ENCODE results near the gene KLHL5.

The KLHL5 gene

DNA sequence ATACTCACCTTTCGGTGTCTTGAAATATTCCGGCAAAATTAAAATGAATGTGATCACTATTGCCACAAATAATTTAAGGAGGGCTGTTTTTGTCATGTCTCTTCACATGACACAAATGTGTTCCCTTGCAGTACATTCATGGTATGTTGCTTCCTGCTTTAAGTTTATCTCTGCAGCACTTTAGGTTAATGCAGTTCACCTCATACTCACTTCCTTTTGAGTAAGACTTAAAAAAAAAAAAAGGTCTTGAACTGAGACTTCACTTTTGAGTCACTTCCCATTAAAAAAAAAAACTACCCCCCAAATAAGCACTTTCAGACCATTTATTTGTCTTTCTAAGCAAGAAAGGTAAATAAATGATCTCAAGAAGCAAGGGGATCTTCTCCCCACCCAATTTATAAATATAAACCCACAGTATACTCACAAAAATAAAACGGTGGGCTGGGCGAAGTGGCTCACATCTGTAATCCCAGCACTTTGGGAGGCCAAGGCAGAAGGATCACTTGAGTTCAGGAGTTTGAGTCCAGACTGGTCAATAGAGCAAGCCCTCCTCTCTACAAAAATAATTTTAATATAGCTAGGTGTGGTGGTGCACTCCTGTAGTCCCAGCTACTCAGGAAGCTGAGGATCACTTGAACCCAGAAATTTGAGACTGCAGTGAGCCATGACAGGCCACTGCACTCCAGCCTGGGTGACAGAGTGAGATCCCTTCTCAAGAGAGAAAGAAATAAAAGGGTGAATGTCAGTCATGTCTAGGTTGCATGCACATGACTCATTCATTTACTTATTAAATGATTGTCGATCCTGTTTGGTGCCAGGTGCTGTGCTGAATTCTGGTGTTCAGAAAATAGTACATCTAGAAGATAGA is 29.6 kb upstream of the KLHL5 start, which contains the start of gene TMEM156:
TSS of gene TMEM156 (minus strand) at position 192 of the 868 bp plus-strand sequence. CDS start at position 96, 96 bp downstream.
- TF ChIP-seq, protein P1, sequence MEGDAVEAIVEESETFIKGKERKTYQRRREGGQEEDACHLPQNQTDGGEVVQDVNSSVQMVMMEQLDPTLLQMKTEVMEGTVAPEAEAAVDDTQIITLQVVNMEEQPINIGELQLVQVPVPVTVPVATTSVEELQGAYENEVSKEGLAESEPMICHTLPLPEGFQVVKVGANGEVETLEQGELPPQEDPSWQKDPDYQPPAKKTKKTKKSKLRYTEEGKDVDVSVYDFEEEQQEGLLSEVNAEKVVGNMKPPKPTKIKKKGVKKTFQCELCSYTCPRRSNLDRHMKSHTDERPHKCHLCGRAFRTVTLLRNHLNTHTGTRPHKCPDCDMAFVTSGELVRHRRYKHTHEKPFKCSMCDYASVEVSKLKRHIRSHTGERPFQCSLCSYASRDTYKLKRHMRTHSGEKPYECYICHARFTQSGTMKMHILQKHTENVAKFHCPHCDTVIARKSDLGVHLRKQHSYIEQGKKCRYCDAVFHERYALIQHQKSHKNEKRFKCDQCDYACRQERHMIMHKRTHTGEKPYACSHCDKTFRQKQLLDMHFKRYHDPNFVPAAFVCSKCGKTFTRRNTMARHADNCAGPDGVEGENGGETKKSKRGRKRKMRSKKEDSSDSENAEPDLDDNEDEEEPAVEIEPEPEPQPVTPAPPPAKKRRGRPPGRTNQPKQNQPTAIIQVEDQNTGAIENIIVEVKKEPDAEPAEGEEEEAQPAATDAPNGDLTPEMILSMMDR (IDR thresholded peaks at IDR 0.05; ENCODE audit: insufficient read depth, low read length, poor library complexity, severe bottlenecking), result no peak
- TF ChIP-seq EZH2phosphoT487 (conservative IDR thresholded peaks at IDR 0.05; ENCODE audit: low read length), result no peak
- Histone ChIP-seq H3F3A (ENCODE audit: insufficient read depth) (peaks cover 75% of the 10 kb centered on the region), H3K9me3 (ENCODE audit: insufficient read depth, low read length) (no peaks in the 10 kb centered on the region), H3K27ac (ENCODE audit: low read depth, low read length) (peak within 1 kb of the TSS; percentile 93), H3K36me3 (ENCODE audit: low read length) (no peaks in the 10 kb centered on the region), H3K27me3 (ENCODE audit: low read length) (no peaks in the 10 kb centered on the region), H3K9me2 (replicated peaks; ENCODE audit: insufficient read depth, low read length) (no peaks in the 10 kb centered on the region), H3K9ac (ENCODE audit: low read length) (peak within 1 kb of the TSS; percentile 66), H3K4me2 (ENCODE audit: low read depth, low read length, poor library complexity, severe bottlenecking) (peak within 1 kb of the TSS; percentile 99), H2AFZ (ENCODE audit: low read depth, low read length, severe bottlenecking) (peak within 1 kb of the TSS; percentile 84), H3K4me3 (ENCODE audit: insufficient read depth, low read length, poor library complexity, severe bottlenecking) (peak within 1 kb of the TSS; percentile 73), H3K79me2 (ENCODE audit: insufficient read depth, low read length) (peaks cover 39% of the 10 kb centered on the region), H4K20me1 (ENCODE audit: low read depth, low read length) (no peaks in the 10 kb centered on the region)

DNA sequence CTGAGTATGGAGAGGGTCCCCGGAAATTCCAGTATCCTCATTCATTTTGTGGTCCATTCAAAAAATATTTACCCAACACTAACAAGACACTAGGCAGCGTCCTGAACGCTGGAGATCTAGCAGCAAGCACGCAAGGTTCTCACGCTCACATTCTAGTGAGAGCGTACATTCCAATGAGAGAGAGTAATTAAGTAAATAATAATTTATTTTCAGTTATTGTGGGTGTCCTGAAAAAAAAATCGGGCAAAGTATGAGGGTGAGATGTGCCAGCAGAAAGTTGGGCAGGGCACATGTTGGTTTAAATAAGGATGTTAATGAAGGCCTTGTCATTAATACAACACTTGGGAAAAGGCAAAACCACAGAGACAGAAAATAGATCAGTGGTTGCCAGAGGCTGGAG is 25.9 kb upstream of the KLHL5 start:
- 0 out of 2 replicates have a peak overlapping the region, but pooled peaks have one; percentile 34 for H3K9ac ChIP-seq (ENCODE audit: low read length)

DNA sequence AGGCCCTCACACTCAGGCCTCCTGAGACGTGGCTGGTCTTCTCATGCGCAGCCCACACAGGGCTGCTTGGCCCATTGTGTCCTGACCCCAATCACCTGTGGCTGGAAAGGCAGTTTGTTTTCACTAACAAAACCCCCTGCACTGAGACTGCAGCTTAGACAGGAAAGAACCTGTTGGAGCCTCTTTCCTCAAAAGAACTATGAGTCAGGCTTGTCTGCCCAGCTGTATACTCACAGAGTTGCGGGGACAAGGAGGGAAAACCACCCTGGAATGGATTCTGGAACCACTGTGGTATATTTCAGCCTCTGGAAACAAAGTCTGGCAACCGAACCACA is 24.6 kb upstream of the KLHL5 start:
- Histone ChIP-seq H3K9ac (ENCODE audit: low read length) (peak overlapping the region; percentile 34), H3F3A (ENCODE audit: insufficient read depth) (peaks cover 60% of the 10 kb centered on the region), H3K9me3 (ENCODE audit: insufficient read depth, low read length) (no peaks in the 10 kb centered on the region)

More for the DNA sequence above, 25.9 kb upstream of the KLHL5 start:
- Histone ChIP-seq H2AFZ (ENCODE audit: low read depth, low read length, severe bottlenecking) (peak overlapping the region; percentile 97), H3K79me2 (ENCODE audit: insufficient read depth, low read length) (peaks cover 4% of the 10 kb centered on the region), H3K4me2 (ENCODE audit: low read depth, low read length, poor library complexity, severe bottlenecking) (peak overlapping the region; percentile 54), H3F3A (ENCODE audit: insufficient read depth) (peaks cover 63% of the 10 kb centered on the region), H3K9me3 (ENCODE audit: insufficient read depth, low read length) (no peaks in the 10 kb centered on the region), H3K27ac (ENCODE audit: low read depth, low read length) (peak overlapping the region; percentile 70), H3K9me2 (replicated peaks; ENCODE audit: insufficient read depth, low read length) (no peaks in the 10 kb centered on the region), H3K36me3 (ENCODE audit: low read length) (no peaks in the 10 kb centered on the region), H3K4me3 (ENCODE audit: insufficient read depth, low read length, poor library complexity, severe bottlenecking) (no peak overlapping the region), H4K20me1 (ENCODE audit: low read depth, low read length) (no peaks in the 10 kb centered on the region), H3K27me3 (ENCODE audit: low read length) (no peaks in the 10 kb centered on the region)
- no peak for TF ChIP-seq EZH2phosphoT487 (conservative IDR thresholded peaks at IDR 0.05; ENCODE audit: low read length)
- TF ChIP-seq, protein P1 (IDR thresholded peaks at IDR 0.05; ENCODE audit: insufficient read depth, low read length, poor library complexity, severe bottlenecking), result no peak

More for the DNA sequence above, 24.6 kb upstream of the KLHL5 start:
- Histone ChIP-seq H3K9me2 (replicated peaks; ENCODE audit: insufficient read depth, low read length) (no peaks in the 10 kb centered on the region), H3K4me2 (ENCODE audit: low read depth, low read length, poor library complexity, severe bottlenecking) (peak overlapping the region; percentile 54), H2AFZ (ENCODE audit: low read depth, low read length, severe bottlenecking) (peak overlapping the region; percentile 97), H3K36me3 (ENCODE audit: low read length) (no peaks in the 10 kb centered on the region), H3K27ac (ENCODE audit: low read depth, low read length) (peak overlapping the region; percentile 70), H3K27me3 (ENCODE audit: low read length) (no peaks in the 10 kb centered on the region), H4K20me1 (ENCODE audit: low read depth, low read length) (no peaks in the 10 kb centered on the region), H3K4me3 (ENCODE audit: insufficient read depth, low read length, poor library complexity, severe bottlenecking) (no peak overlapping the region), H3K79me2 (ENCODE audit: insufficient read depth, low read length) (no peaks in the 10 kb centered on the region)
- TF ChIP-seq EZH2phosphoT487 (conservative IDR thresholded peaks at IDR 0.05; ENCODE audit: low read length), result no peak
- TF ChIP-seq, protein P1 (IDR thresholded peaks at IDR 0.05; ENCODE audit: insufficient read depth, low read length, poor library complexity, severe bottlenecking), result no peak
